BJ (cell line): Measurements from ENCODE around the gene CDH8. TPM values are rescaled to one million over a fixed set of nuclear protein-coding genes. Genes with fewer than 3 reads are reported as not detected.

Experiments used
- CTCF ChIA-PET: fragments of 350-600 bp; formaldehyde crosslinking; extraction: SDS; loops from one replicate; lab custom pipeline; 2021; ENCODE audit warnings: antibody characterized with exemption, inconsistent platforms; lab: Yijun Ruan, JAX
- POLR2A ChIA-PET: fragments of 300-600 bp; sonication (Branson Sonifier 250); formaldehyde crosslinking; extraction: SDS; loops from one replicate; lab custom pipeline; 2021; ENCODE audit warnings: antibody characterized with exemption; lab: Charles Lee
- DNase-seq: peaks from one replicate; pipeline ENCODE4 v3.0.0-alpha.2; 2011; ENCODE audit warnings: low read depth
- H3K27me3 ChIP-seq: 2 replicates; pipeline ENCODE4 v1.6.0; 2011; ENCODE audit warnings: low read length; ENCODE audit not compliant: control insufficient read depth, insufficient read depth
- H3K36me3 ChIP-seq: 2 replicates; pipeline ENCODE4 v1.5.1; 2011; ENCODE audit warnings: low read length; ENCODE audit not compliant: control insufficient read depth, insufficient read depth
- H3K4me3 ChIP-seq: 2 replicates; pipeline ENCODE4 v1.5.1; 2011; ENCODE audit warnings: low read depth, mild to moderate bottlenecking, control low read depth, low read length
- polyA plus RNA-seq: library from polyadenylated mRNA; depleted of rRNA; stranded (reverse); fragments of >200 nt; gene quantifications from 2 replicates; pipeline ENCODE4 v1.2.3, GENCODE V29; 2011
- TF ChIP-seq, protein P1 (sequence below): IDR thresholded peaks from 2 replicates; pipeline ENCODE4 v1.5.1; 2011; ENCODE audit warnings: low read depth, mild to moderate bottlenecking, control low read depth, inconsistent platforms, low read length, moderate library complexity; ENCODE audit not compliant: insufficient read depth

Gene CDH8
- polyA plus RNA-seq, 1 experiment = 0.13 TPM

DNA sequence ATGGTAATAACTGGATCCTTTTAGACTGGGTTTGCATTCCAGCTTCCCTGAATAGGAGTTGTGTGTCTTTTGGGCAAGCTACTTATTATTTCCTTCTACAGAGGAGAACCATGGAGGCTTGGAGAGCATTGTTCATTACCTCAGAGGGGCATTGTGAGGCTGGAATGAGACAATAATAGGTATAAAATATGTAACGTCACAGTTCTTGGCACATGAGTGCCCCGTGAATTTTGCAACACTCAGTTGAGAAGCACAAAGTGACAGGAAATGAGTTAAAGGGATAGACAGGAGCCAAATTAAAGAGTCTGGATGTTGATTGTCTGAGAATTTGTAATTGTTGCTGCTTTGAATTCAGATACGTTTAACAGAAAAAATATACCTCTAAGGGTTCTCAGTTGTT is 92.2 kb downstream of the CDH8 start:
- TF ChIP-seq, protein P1, sequence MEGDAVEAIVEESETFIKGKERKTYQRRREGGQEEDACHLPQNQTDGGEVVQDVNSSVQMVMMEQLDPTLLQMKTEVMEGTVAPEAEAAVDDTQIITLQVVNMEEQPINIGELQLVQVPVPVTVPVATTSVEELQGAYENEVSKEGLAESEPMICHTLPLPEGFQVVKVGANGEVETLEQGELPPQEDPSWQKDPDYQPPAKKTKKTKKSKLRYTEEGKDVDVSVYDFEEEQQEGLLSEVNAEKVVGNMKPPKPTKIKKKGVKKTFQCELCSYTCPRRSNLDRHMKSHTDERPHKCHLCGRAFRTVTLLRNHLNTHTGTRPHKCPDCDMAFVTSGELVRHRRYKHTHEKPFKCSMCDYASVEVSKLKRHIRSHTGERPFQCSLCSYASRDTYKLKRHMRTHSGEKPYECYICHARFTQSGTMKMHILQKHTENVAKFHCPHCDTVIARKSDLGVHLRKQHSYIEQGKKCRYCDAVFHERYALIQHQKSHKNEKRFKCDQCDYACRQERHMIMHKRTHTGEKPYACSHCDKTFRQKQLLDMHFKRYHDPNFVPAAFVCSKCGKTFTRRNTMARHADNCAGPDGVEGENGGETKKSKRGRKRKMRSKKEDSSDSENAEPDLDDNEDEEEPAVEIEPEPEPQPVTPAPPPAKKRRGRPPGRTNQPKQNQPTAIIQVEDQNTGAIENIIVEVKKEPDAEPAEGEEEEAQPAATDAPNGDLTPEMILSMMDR = no peak
- Histone ChIP-seq H3K36me3 (no peaks in the 10 kb centered on the region), H3K4me3 (no peak overlapping the region), H3K27me3 (no peaks in the 10 kb centered on the region)
- CTCF ChIA-PET = no interaction called here
- POLR2A ChIA-PET = no interaction called here
- no peak for DNase-seq

- Histone ChIP-seq H3K4me3 (no peak overlapping the region), H3K36me3 (no peaks in the 10 kb centered on the region), H3K27me3 (no peaks in the 10 kb centered on the region)
- CTCF ChIA-PET = interaction anchor here (0.6 kb wide), 1 partner anchor 22 kb away, joined by 3 read pairs; no protein-coding TSS in a partner anchor
- TF ChIP-seq, protein P1 = no peak
- no peak for DNase-seq
- POLR2A ChIA-PET = no interaction called here
Measured at GRCh38 chr16:61940611-61941010, 95.6 kb downstream of the CDH8 start.

DNA sequence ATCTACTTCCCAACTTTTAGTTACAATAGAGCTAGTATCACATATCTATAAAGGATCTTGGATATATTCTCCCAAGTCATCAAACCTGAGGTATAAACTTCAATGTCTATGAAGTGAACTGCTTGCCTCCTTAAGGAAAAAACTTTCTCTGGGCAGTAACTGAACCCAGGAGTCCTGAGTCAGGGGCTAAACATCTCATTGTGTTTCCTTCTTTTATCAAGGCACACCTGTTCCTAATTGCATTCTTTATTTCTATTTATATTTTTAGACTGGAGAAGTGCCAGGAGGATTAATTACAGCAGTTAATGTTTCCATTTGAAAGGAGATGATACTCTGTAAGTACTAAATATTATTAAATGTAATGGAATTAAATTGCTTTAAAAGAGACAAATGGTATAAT is 98.6 kb downstream of the CDH8 start:
- CTCF ChIA-PET = no interaction called here
- Histone ChIP-seq H3K27me3 (no peaks in the 10 kb centered on the region), H3K36me3 (no peaks in the 10 kb centered on the region), H3K4me3 (no peak overlapping the region)
- POLR2A ChIA-PET = no interaction called here
- TF ChIP-seq, protein P1 = no peak
- DNase-seq = no peak

GRCh38 chr16:61936522-61936921 is 99.7 kb downstream of the CDH8 start:
- no peaks in the 10 kb centered on the region for H3K27me3 ChIP-seq
- ChIA-PET POLR2A (no interaction called here), CTCF (interaction anchor here (1.3 kb wide), 2 partner anchors 16 to 21 kb away, joined by 3 read pairs; no protein-coding TSS in a partner anchor)
- no peak overlapping the region for H3K4me3 ChIP-seq
- TF ChIP-seq, protein P1 = no peak
- no peak for DNase-seq
- no peaks in the 10 kb centered on the region for H3K36me3 ChIP-seq

DNA sequence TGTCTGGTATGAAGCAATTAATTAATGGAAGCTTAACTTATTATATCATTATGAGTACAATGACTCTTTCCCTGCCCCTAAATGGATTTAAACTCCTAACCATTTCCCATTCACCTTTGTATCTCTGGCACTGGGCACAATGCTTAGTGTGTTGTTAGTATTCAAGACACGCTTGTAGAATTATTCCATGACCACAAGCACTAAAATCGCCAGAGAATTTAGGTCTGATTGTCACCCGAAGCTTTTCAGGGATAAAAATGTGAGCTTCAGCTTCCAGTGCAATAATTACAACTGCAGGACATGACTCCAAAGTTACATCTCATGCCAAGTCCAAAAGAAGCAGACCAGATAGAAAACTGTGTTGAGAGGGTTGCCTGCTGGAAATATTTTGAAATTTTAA is 101.6 kb downstream of the CDH8 start:
- H3K27me3 ChIP-seq = no peaks in the 10 kb centered on the region
- no peak for DNase-seq
- ChIA-PET CTCF (no interaction called here), POLR2A (no interaction called here)
- no peaks in the 10 kb centered on the region for H3K36me3 ChIP-seq
- no peak overlapping the region for H3K4me3 ChIP-seq
- TF ChIP-seq, protein P1 = no peak
